H9 (cell line): Measurements from ENCODE around the gene MAP3K8. TPM values are rescaled to one million over a fixed set of nuclear protein-coding genes. Genes with fewer than 3 reads are reported as not detected.

Experiments used
- DNase-seq: peaks from one replicate; pipeline ENCODE4 v3.0.0-alpha.2; 2017
- H2AFZ ChIP-seq: one replicate; pipeline ENCODE4 v1.6.1; 2013; ENCODE audit warnings: mild to moderate bottlenecking, low read length, control low read depth, moderate library complexity
- H2AK5ac ChIP-seq: 2 replicates; pipeline ENCODE4 v1.6.1; 2013; ENCODE audit warnings: low read length, control low read depth, mixed read lengths; ENCODE audit not compliant: insufficient read length
- H2BK120ac ChIP-seq: one replicate; pipeline ENCODE4 v1.6.1; 2013; ENCODE audit warnings: low read depth, mild to moderate bottlenecking, low read length, control low read depth, inconsistent platforms; ENCODE audit not compliant: poor library complexity, severe bottlenecking
- H2BK12ac ChIP-seq: 2 replicates; pipeline ENCODE4 v1.6.1; 2013; ENCODE audit warnings: low read length, control low read depth, mixed read lengths, low read depth; ENCODE audit not compliant: insufficient read length
- H2BK15ac ChIP-seq: 2 replicates; pipeline ENCODE4 v1.6.1; 2013; ENCODE audit warnings: low read depth, low read length, control low read depth
- H2BK20ac ChIP-seq: one replicate; pipeline ENCODE4 v1.6.1; 2013; ENCODE audit warnings: low read depth, mild to moderate bottlenecking, low read length, control low read depth, inconsistent platforms; ENCODE audit not compliant: poor library complexity, severe bottlenecking
- H2BK5ac ChIP-seq: 2 replicates; pipeline ENCODE4 v1.6.1; 2013; ENCODE audit warnings: low read length, control low read depth, mixed read lengths; ENCODE audit not compliant: insufficient read length
- H3K14ac ChIP-seq: 2 replicates; pipeline ENCODE4 v1.6.1; 2013; ENCODE audit warnings: low read length, control low read depth; ENCODE audit not compliant: insufficient read depth
- H3K18ac ChIP-seq: 2 replicates; pipeline ENCODE4 v1.6.1; 2013; ENCODE audit warnings: low read depth, mild to moderate bottlenecking, mixed read lengths, low read length, control low read depth; ENCODE audit not compliant: insufficient read length
- H3K23ac ChIP-seq: 2 replicates; pipeline ENCODE4 v1.6.1; 2013; ENCODE audit warnings: low read length, control low read depth, mixed read lengths, low read depth; ENCODE audit not compliant: insufficient read length
- H3K23me2 ChIP-seq: 2 replicates; pipeline ENCODE4 v1.6.1; 2013; ENCODE audit warnings: low read depth, mild to moderate bottlenecking, mixed read lengths, low read length, control low read depth; ENCODE audit not compliant: insufficient read length, poor library complexity, severe bottlenecking
- H3K27ac ChIP-seq: 2 replicates; pipeline ENCODE4 v1.5.1; 2013; ENCODE audit warnings: low read length, control low read depth, mixed read lengths, low read depth; ENCODE audit not compliant: insufficient read length
- H3K27me3 ChIP-seq: 2 replicates; pipeline ENCODE4 v1.6.1; 2013; ENCODE audit warnings: low read length, control low read depth, inconsistent platforms; ENCODE audit not compliant: insufficient read depth
- H3K4ac ChIP-seq: 2 replicates; pipeline ENCODE4 v1.6.1; 2013; ENCODE audit warnings: low read depth, mild to moderate bottlenecking, control low read depth, inconsistent platforms, low read length, moderate library complexity
- H3K4me1 ChIP-seq: 2 replicates; pipeline ENCODE4 v1.6.1; 2013; ENCODE audit warnings: low read length, control low read depth, inconsistent platforms; ENCODE audit not compliant: insufficient read depth
- H3K4me2 ChIP-seq: 2 replicates; pipeline ENCODE4 v1.6.1; 2013; ENCODE audit warnings: low read length, control low read depth, mixed read lengths; ENCODE audit not compliant: insufficient read length, insufficient read depth
- H3K56ac ChIP-seq: 2 replicates; pipeline ENCODE4 v1.6.1; 2013; ENCODE audit warnings: low read depth, mild to moderate bottlenecking, mixed read lengths, low read length, control low read depth; ENCODE audit not compliant: insufficient read length
- H3K79me1 ChIP-seq: 2 replicates; pipeline ENCODE4 v1.6.1; 2013; ENCODE audit warnings: low read depth, mild to moderate bottlenecking, moderate library complexity, low read length, control low read depth, inconsistent platforms; ENCODE audit not compliant: insufficient read depth, poor library complexity, severe bottlenecking
- H3K79me2 ChIP-seq: 2 replicates; pipeline ENCODE4 v1.6.1; 2013; ENCODE audit warnings: low read length, control low read depth, inconsistent platforms; ENCODE audit not compliant: insufficient read depth
- H3K9ac ChIP-seq: 2 replicates; pipeline ENCODE4 v1.6.1; 2013; ENCODE audit warnings: low read length, control low read depth, mixed read lengths; ENCODE audit not compliant: insufficient read length; ENCODE audit errors: extremely low read depth
- H3K9me3 ChIP-seq: one replicate; pipeline ENCODE4 v1.6.1; 2013; ENCODE audit warnings: low read depth, low read length, inconsistent platforms; ENCODE audit not compliant: control insufficient read depth
- H3T11ph ChIP-seq: one replicate; pipeline ENCODE4 v1.6.1; 2013; ENCODE audit warnings: mild to moderate bottlenecking, low read length, control low read depth, inconsistent platforms
- H4K20me1 ChIP-seq: one replicate; pipeline ENCODE4 v1.6.1; 2013; ENCODE audit not compliant: control insufficient read depth, insufficient read length, insufficient read depth
- H4K5ac ChIP-seq: 2 replicates; pipeline ENCODE4 v1.6.1; 2013; ENCODE audit warnings: low read depth, mild to moderate bottlenecking, mixed read lengths, low read length, control low read depth; ENCODE audit not compliant: insufficient read length
- H4K8ac ChIP-seq: replicated peaks from 2 replicates; pipeline ENCODE4 v1.6.1; 2013; ENCODE audit warnings: low read length, control low read depth, mixed read lengths, low read depth; ENCODE audit not compliant: insufficient read length
- H4K91ac ChIP-seq: 2 replicates; pipeline ENCODE4 v1.6.1; 2013; ENCODE audit warnings: low read depth, mild to moderate bottlenecking, moderate library complexity, mixed read lengths, low read length, control low read depth; ENCODE audit not compliant: insufficient read length
- H3K27ac Mint-ChIP-seq, 3 experiments: 2 replicates in 2 of 3; 3 replicates in 1 of 3; pipeline ENCODE4 v1.8.0; 2020 to 2021; ENCODE audit warnings: mixed read lengths in 3 of 3, mild to moderate bottlenecking in 1 of 3, moderate library complexity in 1 of 3
- H3K27me3 Mint-ChIP-seq: 2 replicates; pipeline ENCODE4 v1.8.0; 2021; ENCODE audit warnings: low read depth, mild to moderate bottlenecking, moderate library complexity, mixed read lengths
- H3K36me3 Mint-ChIP-seq, 3 experiments: 2 replicates in 2 of 3; 3 replicates in 1 of 3; pipeline ENCODE4 v1.8.0; 2020 to 2021; ENCODE audit warnings: low read depth in 3 of 3, mixed read lengths in 3 of 3; ENCODE audit not compliant: insufficient read depth in 1 of 3
- H3K4me1 Mint-ChIP-seq, 2 experiments: 2 replicates each; pipeline ENCODE4 v1.8.0; 2020; ENCODE audit warnings: mixed read lengths in 2 of 2
- H3K4me3 Mint-ChIP-seq, 2 experiments: 2 replicates in 1 of 2; 3 replicates in 1 of 2; pipeline ENCODE4 v1.8.0; 2020 to 2021; ENCODE audit warnings: mild to moderate bottlenecking in 2 of 2, mixed read lengths in 2 of 2, moderate library complexity in 1 of 2
- H3K9me3 Mint-ChIP-seq, 2 experiments: 2 replicates in 1 of 2; 3 replicates in 1 of 2; pipeline ENCODE4 v1.8.0; 2020; ENCODE audit warnings: mild to moderate bottlenecking in 2 of 2, mixed read lengths in 2 of 2, moderate library complexity in 1 of 2
- CTCF ChIP-seq: fragments of 200-600 bp; sonication (generic); conservative IDR thresholded peaks from 3 replicates; pipeline ENCODE4 v1.8.0; 2021; ENCODE audit warnings: antibody characterized with exemption, mild to moderate bottlenecking
- WGBS: extraction: QIAGEN DNeasy Blood & Tissue Kit; methylation state at CpG from one replicate; pipeline ENCODE4 v1.1.7; 2013; ENCODE audit warnings: missing lambda C conversion rate, low lambda C conversion rate, mixed read lengths; ENCODE audit not compliant: insufficient read length; ENCODE audit errors: extremely low coverage; 5-methylcytosine and 5-hydroxymethylcytosine counted together
- total RNA-seq: library from RNA; stranded (reverse); gene quantifications from 2 replicates; pipeline ENCODE4 v1.2.1, GENCODE V29; 2021

MAP3K8 gene
- total RNA-seq, 1 experiment from 2014 or later: 3.5 TPM

- Mint-ChIP-seq H3K4me3 (no peak overlapping the region), H3K36me3 (peaks cover 0 to 8% (median 0%) of the 10 kb centered on the region in 3 experiments; a peak in 4 of 7 replicates), H3K27me3 (peaks cover 6% of the 10 kb centered on the region; the same call in 1 of the 2 replicates), H3K27ac (no peak overlapping the region), H3K4me1 (peaks cover 16 to 18% of the 10 kb centered on the region in 2 experiments), H3K9me3 (no peaks in the 10 kb centered on the region)
- H2BK20ac ChIP-seq: no peak overlapping the region
- peaks cover 8% of the 10 kb centered on the region; the same call in 1 of the 2 replicates for H3K4me1 ChIP-seq
- no peak overlapping the region for H2BK120ac ChIP-seq
- TF ChIP-seq CTCF: no peak
- H4K20me1 ChIP-seq: no peaks in the 10 kb centered on the region
- no peak overlapping the region for H3T11ph ChIP-seq
- no peaks in the 10 kb centered on the region for H3K79me2 ChIP-seq
- no peak overlapping the region for H2BK12ac ChIP-seq
- H2AK5ac ChIP-seq: no peak overlapping the region
- no peaks in the 10 kb centered on the region for H3K27me3 ChIP-seq
- no peak overlapping the region for H3K4ac ChIP-seq
- no peak overlapping the region for H3K18ac ChIP-seq
- WGBS: no CpG with 5 or more reads among the region's 4 CpGs
- H3K4me2 ChIP-seq: no peak overlapping the region
- H4K8ac ChIP-seq: no peak overlapping the region
- H3K23ac ChIP-seq: no peak overlapping the region
- H3K79me1 ChIP-seq: no peaks in the 10 kb centered on the region
- no peak overlapping the region for H2BK15ac ChIP-seq
- H2BK5ac ChIP-seq: no peak overlapping the region
- H3K56ac ChIP-seq: no peak overlapping the region
- no peak overlapping the region for H2AFZ ChIP-seq
- no peak overlapping the region for H4K91ac ChIP-seq
- no peak overlapping the region for H3K14ac ChIP-seq
- H3K9me3 ChIP-seq: no peaks in the 10 kb centered on the region
- H3K9ac ChIP-seq: no peak overlapping the region
- no peak for DNase-seq
- no peak overlapping the region for H4K5ac ChIP-seq
- H3K27ac ChIP-seq: no peak overlapping the region
- H3K23me2 ChIP-seq: no peaks in the 10 kb centered on the region
Measured at GRCh38 chr10:30442019-30442606, 8.1 kb downstream of the MAP3K8 start.
